ENCODE data around the gene FCHSD2. TPM values are rescaled to one million over a fixed set of nuclear protein-coding genes. Genes with fewer than 3 reads are reported as not detected.

FCHSD2 gene
- total and polyA plus RNA-seq, 2 donors (not counting 3 experiments of a cell fraction or from before 2014, with no cell fraction given) = 20.8 to 56.9 TPM

GRCh38 chr11:72826942-72827480 lies 315.1 kb downstream of the FCHSD2 start:
- no peaks in the 10 kb centered on the region for H4K20me1 ChIP-seq (replicated peaks; ENCODE audit: control insufficient read depth, extremely low read depth, insufficient read depth, low read length)
- H3K4me3 ChIP-seq (replicated peaks in 1 of 3; ENCODE audit: insufficient read depth in 1 of 3, low read depth in 1 of 3, low read length in 3 of 3) = no peak overlapping the region
- ChIA-PET CTCF (interaction anchor here (0.6 to 7.9 kb wide), 9 partner anchors 14 to 443 kb away, joined by 3 to 196 read pairs (median 4); partner anchors contain the start of gene STARD10), POLR2A (no interaction called here)
- DNase-seq (ENCODE audit: low read depth, low spot score) (no peak), FAIRE-seq (no peak)
- no peaks in the 10 kb centered on the region for H3K79me2 ChIP-seq (ENCODE audit: control insufficient read depth, insufficient read depth, low read length)
- H3K4me1 ChIP-seq (ENCODE audit: control insufficient read depth, extremely low read depth, insufficient read depth, low read length) = no peaks in the 10 kb centered on the region
- no peak overlapping the region for H3K9ac ChIP-seq (replicated peaks; ENCODE audit: extremely low read depth, insufficient read depth, low read length)
- H3K36me3 ChIP-seq (ENCODE audit: control insufficient read depth in 2 of 2, extremely low read depth in 1 of 2, insufficient read depth in 2 of 2, low read length in 2 of 2) = no peaks in the 10 kb centered on the region
- no peaks in the 10 kb centered on the region for H3K9me1 ChIP-seq (replicated peaks; ENCODE audit: control insufficient read depth, extremely low read depth, insufficient read depth, low read length)
- H3K27ac ChIP-seq (ENCODE audit: insufficient read depth, low read depth, low read length) = no peak overlapping the region
- no peaks in the 10 kb centered on the region for H3K27me3 ChIP-seq (ENCODE audit: control insufficient read depth in 2 of 2, insufficient read depth in 2 of 2, low read length in 2 of 2)
- BruUV-seq (replicated peaks) = no TSS peak
- intact Hi-C loops (cut with micrococcal nuclease) = loop anchor here (10.0 kb wide), 1 partner anchor 548 kb away; the partner anchor contains the start of gene RELT
- dilution Hi-C loops (cut with MboI; ENCODE audit: extremely low pct_ligation_motif_present, low sequenced_read_pairs) = no loop called here
- no peaks in the 10 kb centered on the region for H3K9me3 ChIP-seq (replicated peaks; ENCODE audit: control insufficient read depth, insufficient read depth, low read length)
- H3K4me2 ChIP-seq (ENCODE audit: insufficient read depth, low read length) = no peak overlapping the region
- TF ChIP-seq POLR2AphosphoS5 (IDR thresholded peaks at IDR 0.05; ENCODE audit: insufficient read depth, low read depth, low read length) (no peak), CTCF (IDR thresholded peaks at IDR 0.05; ENCODE audit: extremely low read depth in 1 of 2, insufficient read depth in 1 of 2, low read depth in 1 of 2, low read length in 2 of 2) (no peak), MAX (IDR thresholded peaks at IDR 0.05; ENCODE audit: insufficient read depth, insufficient read length) (no peak), EZH2 (IDR thresholded peaks at IDR 0.05; ENCODE audit: borderline replicate concordance, low read depth, low read length, severe bottlenecking) (no peak), POLR2A (IDR thresholded peaks at IDR 0.05; ENCODE audit: low read depth, low read length) (no peak), MYC (IDR thresholded peaks at IDR 0.05; ENCODE audit: low read depth, low read length) (no peak)
- no peak overlapping the region for H2AFZ ChIP-seq (ENCODE audit: low read depth, low read length)

Measured in endothelial cell of umbilical vein (primary cell).